ENCODE data around the gene CROCC2.

Gene CROCC2

DNA sequence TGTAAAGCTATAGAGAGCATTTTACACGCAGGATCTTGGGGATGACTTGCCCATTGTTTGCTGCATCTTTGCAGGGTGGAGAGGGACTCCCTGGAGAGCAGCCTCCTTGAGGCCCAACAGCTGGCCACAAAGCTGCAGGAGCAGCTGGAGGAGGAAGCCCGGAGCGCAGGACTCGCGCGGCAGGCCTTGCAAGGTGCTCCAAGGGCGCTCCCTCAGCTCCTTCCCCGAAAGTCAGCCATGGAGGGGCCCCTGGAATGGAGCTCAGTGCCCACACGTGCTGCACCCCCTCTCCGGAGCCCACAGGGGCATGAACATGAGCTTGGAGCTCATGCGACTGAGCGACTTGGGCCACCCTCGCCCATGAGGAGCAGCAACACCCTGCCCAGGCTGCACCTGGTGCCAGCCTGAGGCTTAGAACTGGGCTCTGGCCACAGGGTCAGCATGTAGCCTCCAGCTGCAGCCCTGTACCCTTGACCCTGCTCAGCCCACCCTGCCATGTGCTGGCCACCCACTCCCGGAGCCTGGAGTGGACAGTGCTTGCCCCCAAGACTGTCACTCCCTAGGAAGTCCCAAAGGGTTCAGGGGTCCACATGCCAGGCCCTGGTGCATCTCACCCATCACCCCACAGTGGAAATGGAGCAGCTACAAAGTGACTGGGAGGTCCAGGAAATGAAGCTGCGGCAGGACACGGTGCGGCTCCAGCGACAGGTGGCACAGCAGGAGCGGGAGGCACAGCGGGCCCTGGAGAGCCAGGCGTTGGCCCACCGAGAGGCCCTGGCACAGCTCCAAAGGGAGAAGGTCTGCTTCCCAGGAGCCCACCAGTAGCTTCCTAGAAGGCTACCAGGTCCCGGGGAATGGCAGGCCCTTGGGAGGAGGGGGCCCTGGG, 43.0 kb downstream of the CROCC2 start:
- TF ChIP-seq, protein P1, sequence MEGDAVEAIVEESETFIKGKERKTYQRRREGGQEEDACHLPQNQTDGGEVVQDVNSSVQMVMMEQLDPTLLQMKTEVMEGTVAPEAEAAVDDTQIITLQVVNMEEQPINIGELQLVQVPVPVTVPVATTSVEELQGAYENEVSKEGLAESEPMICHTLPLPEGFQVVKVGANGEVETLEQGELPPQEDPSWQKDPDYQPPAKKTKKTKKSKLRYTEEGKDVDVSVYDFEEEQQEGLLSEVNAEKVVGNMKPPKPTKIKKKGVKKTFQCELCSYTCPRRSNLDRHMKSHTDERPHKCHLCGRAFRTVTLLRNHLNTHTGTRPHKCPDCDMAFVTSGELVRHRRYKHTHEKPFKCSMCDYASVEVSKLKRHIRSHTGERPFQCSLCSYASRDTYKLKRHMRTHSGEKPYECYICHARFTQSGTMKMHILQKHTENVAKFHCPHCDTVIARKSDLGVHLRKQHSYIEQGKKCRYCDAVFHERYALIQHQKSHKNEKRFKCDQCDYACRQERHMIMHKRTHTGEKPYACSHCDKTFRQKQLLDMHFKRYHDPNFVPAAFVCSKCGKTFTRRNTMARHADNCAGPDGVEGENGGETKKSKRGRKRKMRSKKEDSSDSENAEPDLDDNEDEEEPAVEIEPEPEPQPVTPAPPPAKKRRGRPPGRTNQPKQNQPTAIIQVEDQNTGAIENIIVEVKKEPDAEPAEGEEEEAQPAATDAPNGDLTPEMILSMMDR (IDR thresholded peaks at IDR 0.05; ENCODE audit: insufficient read depth, missing control alignments) = no peak
- no peak for FAIRE-seq
- DNase-seq (ENCODE audit: insufficient read length, low spot score) = no peak

DNA sequence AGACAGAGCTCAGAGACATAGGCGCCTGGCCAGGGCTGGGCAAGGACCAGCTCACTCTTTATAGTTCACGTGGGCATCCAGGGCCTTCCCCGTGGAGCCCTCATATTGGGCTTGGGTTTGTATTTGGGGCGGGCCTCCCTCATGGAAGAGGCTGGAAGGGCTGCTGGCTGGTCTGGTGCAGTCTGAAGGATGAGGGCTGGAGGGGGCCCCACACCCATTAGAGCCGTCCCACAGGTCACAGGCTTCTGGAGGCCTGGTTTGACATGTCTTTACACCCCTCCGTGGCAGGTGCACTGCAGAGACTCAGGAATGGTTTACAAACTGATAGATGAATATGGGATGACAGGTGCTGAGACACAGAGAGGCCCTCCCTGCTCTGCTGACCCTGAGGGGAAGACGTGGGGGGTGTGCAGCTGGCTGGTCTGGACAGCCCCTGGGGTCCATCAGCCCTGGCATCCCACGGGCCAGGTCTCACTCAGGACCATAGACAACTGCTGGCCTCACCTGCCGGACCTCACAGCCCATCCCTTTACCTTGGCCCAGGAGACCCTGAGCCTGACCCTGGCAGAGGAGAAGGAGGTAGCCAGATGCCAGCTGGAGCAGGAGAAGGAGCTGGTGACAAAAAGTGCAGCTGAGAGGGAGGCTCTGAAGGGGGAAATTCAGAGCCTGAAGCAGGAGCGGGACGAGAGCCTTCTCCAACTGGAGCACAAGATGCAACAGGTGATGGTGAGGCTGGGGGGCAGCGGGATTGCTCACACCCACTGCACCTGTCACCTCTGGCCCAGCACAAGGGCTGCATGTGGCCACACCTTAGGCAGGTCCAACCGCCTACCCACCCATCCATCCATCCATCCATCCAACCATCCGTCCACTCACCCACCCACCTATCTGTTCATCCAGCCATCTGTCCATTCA, 43.9 kb downstream of the CROCC2 start:
- no peak for FAIRE-seq
- TF ChIP-seq, protein P1 (IDR thresholded peaks at IDR 0.05; ENCODE audit: insufficient read depth, missing control alignments) = no peak
- no peak for DNase-seq (ENCODE audit: insufficient read length, low spot score)

DNA sequence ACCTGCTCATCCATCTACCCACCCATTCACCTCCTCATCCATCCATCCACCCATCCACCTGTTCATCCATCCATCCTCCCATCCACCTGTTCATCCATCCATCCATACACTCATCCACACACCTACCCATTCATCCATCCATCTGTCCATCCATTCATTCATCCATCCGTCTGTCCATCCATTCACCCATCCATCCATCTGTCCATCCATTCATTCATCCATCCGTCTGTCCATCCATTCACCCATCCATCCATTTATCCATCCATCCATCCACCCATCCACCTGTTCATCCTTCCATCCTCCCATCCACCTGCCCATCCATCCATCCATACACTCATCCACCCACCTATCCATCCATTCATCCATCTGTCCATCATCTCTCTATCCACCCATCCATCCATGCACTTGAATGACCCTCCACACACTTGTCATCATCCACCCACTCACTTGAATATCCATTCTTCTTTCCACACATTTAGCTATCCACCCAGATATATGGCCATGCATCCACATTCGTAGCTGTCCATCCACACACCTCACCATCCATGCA, 45.0 kb downstream of the CROCC2 start:
- FAIRE-seq (no peak), DNase-seq (ENCODE audit: insufficient read length, low spot score) (no peak)
- TF ChIP-seq, protein P1 (IDR thresholded peaks at IDR 0.05; ENCODE audit: insufficient read depth, missing control alignments) = no peak

DNA sequence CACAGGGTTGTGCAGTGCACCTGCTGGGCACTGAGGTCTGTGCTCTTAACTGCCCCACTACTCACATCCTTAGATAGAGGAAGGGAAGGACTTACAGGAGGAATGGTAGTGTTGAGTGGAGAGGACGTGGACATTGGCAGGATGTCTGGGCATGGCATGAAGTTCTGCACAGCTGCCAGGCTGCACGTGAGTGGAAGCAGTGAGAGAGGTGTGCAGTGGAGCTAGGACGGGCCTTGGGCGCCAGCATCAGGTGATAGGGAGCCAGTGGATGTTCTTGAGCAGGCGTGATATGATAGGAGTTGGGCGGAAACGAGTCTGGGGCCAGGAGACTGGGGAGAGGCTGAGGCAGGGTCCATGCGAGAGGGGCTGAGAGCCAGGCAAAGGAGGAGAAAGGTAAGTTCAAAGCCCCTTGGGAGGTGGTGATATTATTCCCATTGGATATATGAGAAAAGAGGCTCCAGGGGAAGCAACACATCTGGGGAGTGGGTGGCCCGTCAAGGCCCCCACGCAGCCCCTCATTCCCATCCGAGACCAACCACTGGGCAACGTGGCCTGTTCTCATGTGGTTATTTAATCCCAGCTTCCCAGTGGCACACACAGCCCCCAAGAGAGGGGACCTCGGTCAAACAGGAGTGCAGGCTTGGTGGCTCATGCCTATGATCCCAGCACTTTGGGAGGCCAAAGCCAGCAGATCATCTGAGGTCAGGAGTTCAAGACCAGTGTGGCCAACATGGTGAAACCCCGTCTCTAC, 46.5 kb downstream of the CROCC2 start:
- no peak for DNase-seq (ENCODE audit: insufficient read length, low spot score)
- TF ChIP-seq, protein P1 (IDR thresholded peaks at IDR 0.05; ENCODE audit: insufficient read depth, missing control alignments) = no peak
- no peak for FAIRE-seq

GRCh38 chr2:240953426-240954410, 47.6 kb downstream of the CROCC2 start:
- TF ChIP-seq, protein P1 (IDR thresholded peaks at IDR 0.05; ENCODE audit: insufficient read depth, missing control alignments) = no peak
- DNase-seq (ENCODE audit: insufficient read length, low spot score) (no peak), FAIRE-seq (no peak)
